HG03442 (cell line): ENCODE measurements around the gene STARD5.

Experiments
- ATAC-seq: cut with Tn5 transposase; IDR thresholded peaks from one replicate; pipeline ENCODE4 v1.9.1; 2021; ENCODE audit warnings: mild to moderate bottlenecking, moderate library complexity; ENCODE audit not compliant: unreplicated experiment

Gene STARD5

DNA sequence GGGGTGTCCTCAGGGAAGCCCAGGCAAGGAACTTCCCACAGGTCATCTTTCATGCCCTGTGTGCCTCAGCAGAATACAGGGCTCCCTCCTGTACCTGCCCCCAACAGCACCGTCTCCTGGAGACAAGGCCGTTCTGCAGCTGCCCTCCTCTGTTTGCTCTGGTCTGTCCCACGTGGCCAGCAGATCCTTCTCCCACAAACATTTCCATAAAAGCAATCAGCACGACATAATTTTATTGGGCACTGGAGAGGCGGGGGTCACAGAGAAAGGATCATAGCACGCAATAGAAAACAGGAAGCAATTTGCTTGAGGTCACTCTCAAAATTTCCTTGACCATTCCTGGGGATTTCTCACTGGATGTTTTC is 29.4 kb downstream of the STARD5 start:
- no peak for ATAC-seq

DNA sequence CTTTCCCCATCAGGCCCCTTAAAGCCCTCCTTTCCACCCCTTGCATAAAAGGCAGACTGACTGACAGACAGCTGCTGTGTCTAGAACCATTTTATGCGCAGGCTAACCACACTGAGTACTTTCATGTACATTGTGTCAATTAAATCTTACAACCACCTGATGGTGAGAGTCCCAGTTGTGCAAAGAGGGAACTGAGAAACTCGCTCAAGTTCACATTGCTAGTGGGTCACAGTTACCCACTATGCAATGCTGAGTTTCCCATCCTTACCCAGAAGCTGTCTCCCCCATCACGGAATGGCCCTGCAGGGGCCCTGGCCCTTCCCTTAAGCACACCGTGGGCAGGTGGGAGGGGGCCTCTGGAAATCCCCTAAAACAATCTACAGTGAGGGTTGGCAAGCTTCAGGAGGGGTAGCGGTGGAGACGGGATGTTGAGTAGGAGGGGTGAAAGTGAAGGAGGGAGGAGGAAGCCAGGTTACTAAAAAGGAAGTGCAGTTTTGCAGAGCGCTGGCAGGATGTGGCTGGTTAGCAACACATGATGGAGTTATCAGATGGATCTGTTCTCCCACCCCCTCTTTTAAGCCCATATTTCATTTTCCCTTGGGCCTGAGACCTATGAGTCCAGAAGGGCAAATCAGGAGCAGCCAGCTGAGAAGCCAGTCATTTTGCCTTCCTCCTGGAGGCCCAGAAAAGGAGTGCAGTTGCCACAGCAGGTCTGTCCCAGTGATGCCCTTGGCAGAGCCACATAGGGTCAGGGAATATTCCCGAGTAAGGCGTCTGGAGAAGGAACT is 30.0 kb downstream of the STARD5 start:
- ATAC-seq: peak; percentile 57

DNA sequence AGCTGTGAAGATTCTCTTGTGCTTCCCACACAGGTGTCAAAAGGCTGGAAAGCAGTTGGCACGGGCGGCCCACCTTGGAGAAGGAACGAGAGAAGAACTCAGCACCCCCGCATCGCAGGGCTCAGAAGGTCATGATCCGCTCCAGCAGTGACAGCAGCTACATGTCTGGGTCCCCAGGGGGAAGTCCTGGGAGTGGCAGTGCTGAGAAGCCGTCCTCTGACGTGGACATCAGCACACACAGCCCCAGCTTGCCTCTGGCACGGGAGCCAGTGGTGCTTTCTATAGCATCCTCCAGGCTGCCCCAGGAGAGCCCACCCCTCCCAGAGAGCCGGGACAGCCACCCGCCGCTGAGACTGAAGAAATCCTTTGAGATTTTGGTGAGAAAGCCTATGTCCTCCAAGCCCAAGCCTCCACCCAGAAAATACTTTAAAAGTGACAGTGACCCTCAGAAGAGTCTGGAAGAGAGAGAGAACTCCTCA is 31.4 kb downstream of the STARD5 start:
- ATAC-seq: peak; percentile 37

DNA sequence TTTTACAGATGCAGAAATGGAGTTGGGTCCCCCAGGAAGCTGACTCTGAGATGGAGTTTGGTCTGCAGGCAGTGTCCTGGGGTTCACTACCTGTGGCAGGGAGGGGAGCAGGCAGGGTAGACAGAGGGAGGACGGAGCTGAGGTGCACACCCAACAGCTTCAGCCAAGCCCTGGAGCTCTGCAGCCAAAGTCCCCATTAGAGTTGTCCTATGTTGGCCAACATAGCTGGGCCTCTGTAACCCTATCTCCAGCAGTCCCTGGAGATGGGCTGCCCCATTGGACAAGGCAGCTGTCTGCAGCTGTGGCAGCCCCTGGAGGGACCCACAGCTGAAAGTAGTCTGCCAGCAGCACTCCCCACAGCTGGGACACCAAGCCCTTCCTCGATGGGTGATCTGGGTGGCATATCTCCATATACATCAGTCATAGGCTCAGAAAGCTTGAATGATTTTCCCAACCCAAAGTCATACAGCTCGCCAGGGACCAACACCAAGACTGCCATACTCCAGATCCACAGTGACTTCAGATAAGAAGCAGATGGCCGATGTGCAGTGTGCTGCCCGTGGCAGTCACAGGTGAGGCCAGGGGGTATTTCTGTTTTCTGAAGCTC is 31.9 kb downstream of the STARD5 start:
- ATAC-seq: peak; percentile 1

DNA sequence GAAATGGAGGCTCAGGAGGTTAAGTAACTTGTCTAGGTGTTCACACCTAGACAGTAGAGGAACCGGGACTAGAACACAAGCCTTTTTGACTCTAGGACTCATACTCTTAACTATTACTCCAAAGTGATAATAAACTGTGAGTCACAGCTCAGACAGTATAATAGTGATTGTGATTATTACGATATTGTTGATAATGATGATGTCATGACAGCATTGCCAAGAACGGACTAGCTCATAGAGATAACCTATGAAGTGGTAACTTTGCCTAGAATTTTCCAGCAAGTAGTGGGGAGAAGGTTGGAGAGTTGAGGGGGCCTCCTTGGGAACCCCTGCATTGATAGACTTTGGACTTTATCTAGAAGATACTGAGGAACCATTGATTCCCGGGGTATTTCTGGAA is 34.0 kb downstream of the STARD5 start:
- ATAC-seq: no peak

DNA sequence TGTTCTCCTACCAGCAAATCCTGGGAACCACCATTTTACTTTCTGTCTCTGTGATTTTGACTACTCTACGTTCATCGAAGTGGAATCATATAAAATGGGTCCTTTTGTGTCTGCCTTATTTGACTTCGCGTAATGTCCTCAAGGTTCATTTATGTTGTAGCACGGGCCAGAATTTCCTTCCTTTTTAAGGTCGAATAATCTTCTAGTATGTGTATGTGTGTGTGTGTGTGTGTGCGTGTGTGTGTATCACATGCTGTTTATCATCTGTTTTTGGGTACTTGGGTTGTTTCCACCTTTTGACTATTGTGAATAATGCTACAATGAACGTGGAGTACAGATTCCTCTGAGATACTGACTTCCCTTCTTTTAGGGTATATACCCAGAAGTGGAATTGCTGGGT is 35.3 kb downstream of the STARD5 start:
- no peak for ATAC-seq

DNA sequence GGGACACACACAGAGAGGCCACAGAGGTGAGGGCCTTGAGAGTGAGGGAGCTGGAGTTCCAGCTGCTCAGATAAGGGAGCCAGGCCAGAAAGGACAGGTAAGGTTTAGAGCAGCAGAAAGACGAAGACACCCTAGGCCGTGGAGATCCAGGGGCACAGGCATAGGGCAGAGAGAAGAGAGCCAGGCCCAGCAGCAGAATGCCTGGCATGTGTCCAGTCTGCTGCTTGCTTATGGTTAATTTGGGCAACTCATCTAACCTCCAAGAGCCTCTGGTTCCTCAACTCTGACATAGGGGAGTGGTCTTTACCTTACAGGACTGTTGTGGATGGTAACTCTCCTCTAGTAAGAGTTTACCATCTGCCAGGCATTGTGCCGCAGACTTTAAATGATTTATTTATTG is 35.9 kb downstream of the STARD5 start:
- no peak for ATAC-seq

DNA sequence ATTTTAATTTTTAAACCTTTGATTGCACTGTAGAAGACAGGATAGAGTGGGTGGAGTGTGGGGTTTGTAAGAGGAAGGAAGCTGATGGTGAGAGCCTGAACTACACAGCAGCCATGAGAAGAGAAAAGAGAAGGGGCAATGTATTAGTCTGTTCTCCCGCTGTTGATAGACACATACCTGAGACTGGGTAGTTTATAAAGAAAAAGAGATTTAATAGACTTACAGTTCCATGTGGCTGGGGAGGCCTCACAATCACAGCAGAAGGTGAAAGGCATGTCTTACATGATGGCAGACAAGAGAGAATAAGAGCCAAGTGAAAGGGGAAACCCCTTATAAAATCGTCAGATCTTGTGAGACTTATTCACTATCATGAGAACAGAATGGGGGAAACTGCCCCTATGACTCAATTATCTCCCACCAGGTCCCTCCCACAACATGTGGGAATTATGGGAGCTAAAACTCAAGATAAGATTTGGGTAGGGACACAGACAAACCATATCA is 37.3 kb downstream of the STARD5 start:
- ATAC-seq: no peak

DNA sequence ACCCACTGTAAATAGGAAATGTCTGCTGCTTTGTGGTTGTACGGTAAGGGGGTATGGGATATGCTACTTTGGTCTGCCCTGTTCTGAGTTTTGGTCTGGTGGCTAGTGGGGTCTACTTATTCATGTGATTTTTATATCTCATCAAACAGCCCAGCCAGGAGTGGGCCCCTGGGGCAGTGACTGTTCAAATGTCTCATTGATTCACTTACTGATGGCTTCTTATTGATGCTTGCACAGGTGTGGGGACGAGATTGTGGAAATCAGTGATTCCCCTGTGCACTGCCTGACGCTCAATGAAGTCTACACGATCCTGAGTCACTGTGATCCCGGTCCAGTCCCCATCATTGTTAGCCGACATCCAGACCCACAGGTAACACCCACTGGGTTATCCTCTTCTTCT is 38.5 kb downstream of the STARD5 start:
- ATAC-seq: no peak

DNA sequence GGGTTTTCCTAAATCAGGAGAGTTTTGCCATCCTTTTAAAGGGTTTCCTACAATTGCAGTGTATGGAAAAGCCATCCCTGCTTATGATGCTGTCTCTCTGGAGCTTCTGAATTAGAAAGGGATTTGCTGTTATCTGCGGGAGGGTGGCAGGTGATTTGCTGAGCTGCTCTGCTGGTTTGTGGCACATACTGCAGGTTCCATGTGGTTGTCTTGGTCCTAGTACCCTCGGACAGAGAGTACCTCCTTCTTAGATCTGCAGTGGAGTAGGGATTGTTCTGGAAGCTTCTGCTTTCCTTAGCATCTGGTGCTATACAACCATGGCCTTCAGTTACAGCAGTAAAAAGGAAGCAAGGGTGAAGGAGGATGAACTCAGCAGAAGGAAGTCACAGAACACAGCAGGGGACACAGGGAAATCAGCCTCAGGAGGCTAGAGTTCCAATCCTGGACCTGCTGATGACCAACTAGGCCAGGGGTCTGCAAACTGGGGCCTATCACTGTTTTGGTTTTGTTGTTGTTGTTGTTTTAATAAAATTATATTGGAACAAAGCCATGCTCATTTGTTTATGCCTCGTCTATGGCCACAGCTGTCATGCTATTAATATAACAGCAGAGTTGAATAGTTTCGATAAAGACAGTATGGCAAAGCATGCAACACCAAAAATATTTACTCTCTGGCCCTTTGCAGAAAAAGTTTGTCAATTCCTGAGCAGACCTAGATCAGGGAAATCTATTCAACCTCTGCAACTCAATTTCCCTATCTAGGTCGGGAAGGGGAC is 39.5 kb downstream of the STARD5 start:
- ATAC-seq: no peak

DNA sequence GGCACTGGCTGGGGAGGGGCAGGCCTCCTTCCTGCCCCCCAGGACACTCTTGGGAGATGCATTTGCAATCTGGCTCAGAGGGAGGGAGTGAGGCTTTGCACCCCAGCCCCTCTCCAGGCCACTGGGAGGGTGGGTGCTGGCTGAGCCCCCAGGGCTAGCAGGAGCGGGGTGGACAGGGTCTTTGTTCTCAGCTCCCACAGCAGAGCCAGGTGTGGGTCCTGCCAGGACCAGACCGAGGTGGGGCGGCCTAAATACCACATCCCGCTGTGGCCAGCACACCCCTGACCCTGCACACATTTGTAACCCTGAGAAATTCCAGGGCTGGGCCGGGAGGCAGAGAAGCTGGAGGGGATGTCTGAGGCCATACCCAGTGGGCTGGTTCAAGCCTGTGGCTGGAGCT is 41.0 kb downstream of the STARD5 start:
- no peak for ATAC-seq

DNA sequence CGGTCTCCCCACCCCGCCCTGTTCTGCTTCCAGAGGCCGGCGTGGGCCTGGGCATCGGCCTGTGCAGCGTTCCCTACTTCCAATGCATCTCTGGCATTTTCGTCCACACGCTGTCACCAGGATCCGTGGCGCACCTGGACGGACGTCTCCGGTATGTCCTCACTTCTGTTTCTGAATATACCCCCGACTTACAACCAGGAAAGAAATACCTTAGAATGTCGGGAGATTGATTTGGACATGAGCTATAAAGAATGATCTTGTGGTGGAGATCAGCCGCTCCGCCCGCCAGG is 41.4 kb downstream of the STARD5 start:
- ATAC-seq: no peak

DNA sequence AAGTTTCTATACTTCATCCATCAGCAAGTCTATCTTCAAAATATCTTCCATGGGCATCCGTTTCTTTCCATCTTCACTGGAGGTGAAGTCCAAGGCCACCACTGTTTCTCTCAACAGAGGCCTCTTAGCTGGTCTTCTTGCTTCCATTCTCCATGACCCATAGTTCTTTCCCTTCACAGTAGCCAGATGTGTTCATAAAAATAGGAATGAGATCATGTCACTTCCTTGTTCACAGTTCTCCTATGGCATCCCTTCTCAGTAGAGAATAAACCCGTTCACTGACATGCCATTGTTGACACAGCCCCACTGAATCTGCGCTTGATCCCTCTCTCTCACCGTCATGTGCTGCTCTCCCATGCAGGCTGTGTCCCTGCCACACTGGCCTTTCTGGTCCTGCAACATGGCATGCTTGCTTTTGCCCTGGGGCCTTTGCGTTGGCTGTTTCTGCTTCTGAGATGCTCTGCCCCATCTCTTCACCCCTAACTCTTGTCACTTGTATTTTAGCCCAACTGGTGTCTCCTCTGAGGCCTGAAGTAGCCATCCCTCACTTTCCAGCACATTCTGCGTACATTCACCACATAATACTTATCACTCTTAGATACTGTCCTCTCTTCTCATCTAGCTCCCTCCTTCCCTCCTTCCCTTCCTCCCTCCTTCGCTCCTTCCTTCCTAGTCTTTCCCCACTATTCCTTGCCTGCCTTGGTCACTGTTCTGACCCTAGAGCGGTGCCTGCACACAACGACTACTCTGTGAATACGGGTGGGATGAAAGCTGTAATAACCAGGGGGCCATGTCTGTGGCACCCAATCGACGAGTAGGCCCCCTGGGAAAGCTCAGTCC is 42.0 kb downstream of the STARD5 start:
- no peak for ATAC-seq

DNA sequence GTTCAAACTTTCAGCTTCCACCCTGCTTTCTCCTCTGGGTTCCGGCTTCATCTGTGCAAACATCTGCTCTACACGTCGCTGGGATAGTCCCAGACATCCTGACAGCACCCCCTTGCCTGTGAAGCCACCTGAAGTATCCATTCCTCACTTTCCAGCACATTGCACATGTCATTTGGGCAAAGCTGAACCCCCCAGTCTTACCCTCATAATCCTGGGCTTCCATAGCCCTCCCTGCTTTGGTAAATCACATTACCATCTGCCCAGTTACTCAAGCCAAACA is 42.5 kb downstream of the STARD5 start:
- ATAC-seq: no peak

DNA sequence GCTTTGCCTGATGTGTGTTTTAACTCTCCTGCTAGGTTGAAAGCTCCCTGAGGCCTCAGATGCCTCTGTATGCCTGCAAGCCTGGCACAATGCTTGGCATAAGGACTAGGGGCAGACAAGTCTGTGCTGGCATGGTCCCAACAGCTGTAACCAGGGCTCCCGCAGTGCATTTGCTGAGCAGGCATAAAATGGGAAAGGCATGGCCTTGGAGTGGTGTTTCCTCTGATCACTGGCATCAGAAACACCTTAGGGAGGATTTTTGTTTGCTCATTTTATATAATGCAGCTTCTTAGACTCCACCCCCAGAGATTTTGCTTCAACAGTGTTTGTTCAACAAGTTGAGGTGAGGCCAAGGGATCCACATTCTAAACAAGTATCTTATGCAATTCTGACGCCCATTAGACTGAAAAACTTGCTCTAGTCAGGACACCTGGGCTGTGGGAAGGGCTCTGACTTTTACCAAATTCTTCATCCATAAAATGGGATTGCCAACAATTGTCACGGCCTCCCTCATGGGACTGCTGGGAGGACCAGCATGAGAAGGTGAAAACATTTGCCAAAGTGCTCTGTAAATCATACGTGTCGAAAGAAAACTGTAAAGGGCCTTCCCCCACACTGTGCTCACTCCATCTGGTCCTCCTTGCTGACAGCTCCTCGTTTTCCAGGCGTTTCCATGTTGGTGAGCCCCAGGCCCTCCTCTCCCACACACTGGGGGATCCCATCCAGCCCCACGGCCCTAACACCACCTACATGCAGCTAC is 43.1 kb downstream of the STARD5 start:
- ATAC-seq: no peak

DNA sequence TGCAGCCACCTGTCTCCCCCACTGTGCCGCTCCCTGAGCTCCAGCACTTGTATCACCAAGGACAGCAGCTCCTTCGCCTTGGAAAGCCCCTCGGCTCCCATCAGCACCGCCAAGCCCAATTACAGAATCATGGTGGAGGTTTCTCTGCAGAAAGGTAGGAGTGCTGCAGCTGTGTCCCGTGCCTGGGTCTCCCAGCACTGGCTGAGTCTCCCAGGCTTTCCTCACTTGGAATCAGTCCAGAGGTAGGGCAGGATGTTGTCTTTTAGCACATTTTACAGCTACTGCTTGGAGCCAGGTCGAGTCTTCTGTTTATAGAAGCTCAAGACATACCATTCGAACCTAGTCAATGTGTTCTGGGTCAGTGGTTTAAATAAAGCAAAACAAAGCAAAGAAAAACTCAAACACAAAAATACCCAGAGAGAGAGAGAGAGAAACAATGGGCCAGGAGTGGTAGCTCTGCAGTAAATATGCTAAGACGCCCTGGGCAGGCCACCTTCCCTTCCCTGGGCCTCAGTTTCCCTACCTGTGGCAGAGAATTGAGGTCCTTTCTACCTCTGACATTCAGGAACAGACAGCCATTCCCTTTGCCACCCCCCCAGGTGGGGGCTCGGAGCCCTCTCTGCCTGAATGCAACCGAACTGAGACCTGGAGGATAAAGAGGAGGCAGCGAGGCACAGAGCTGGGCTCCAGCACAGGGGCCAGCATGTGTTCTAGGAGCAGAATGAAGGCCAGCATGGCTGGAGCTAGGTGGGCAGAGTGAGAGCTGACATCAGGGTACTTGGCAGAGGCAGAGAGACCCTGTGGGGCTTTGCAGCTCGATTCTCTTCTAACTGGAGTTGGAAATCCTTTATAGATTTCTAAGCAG is 44.1 kb downstream of the STARD5 start:
- ATAC-seq: no peak

DNA sequence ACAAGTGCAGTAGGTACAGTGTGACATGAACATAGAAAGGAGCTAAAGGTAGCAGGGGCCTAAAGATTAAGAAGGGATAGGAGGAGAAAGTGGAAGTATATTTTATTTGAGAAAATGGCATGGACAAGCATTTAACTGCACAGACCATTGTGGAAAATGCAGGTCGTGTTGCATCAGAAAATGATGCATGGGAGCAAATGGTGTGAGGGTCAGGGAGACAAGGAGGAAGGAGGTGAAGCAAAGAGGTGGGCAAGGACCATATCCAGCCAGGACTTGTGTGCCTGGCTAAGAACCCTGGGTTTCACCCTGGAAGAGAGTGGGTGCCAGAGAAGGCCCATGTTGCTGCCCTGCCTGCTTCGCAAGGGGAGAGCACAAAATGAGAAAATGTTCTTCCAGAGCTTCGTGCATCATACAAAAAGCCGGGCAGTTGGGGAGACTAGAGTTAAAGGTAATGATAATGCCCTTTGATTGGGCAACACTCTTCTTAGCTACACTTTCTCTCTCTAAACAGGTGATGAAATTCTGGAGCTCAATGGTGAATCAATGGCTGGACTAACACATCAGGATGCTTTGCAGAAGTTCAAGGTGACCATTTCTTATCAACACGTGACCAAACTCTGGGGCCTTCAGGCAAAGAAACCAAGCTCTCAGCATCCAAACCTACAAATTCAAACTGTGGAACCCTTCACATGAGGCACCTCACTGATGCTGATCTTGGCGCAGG is 45.5 kb downstream of the STARD5 start:
- ATAC-seq: no peak

DNA sequence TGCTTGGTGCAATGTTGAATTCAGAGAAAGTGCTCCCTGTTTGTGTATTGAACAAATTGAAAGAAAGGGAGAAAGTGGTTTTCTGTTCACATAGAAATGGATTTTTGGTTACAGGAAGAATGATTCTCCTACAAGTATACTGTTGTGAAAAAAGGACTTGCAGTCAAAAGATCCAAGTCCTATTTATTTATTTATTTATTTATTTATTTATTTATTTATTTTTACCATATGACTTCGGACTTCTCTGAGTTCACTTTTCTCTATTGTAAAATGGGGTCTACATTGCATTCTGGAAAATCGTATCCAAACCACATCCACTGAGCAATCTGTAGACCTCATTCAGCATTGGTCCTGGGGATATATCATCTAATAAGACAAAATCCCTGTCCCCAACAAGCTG is 46.1 kb downstream of the STARD5 start:
- ATAC-seq: no peak

DNA sequence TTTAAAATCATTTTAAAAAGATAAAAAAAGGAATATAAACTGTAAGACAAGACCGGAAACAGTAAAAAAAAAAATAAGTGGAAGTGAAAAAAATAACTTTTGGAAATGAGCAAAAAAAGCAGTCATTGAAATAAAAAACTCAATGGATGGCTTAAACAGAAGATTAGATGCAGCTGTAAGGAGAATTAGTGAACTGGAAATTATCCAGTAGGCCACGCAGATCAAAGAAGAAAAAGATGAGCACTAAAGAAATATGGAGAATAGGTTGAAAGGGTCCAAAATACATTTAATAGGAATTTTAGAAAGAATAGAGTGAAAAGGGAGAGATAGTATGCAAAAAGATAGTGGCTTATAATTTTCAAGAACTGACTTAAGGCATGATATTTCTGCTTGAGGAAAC is 47.0 kb downstream of the STARD5 start:
- ATAC-seq: no peak
